ENCODE measurements around the gene FANCC.

Gene FANCC

GRCh38 chr9:95083086-95083768 lies 234.3 kb downstream of the FANCC start:
- no peak overlapping the region for H3K23ac ChIP-seq (ENCODE audit: low read length in 2 of 2)
- DNase-seq: no peak
- no peak overlapping the region for H3K4ac ChIP-seq (ENCODE audit: low read depth in 1 of 2, low read length in 2 of 2)
- H3K27ac ChIP-seq (ENCODE audit: low read length, poor library complexity, severe bottlenecking): no peak overlapping the region
- no peak overlapping the region for H3K4me3 ChIP-seq (ENCODE audit: insufficient read depth in 1 of 2, low read depth in 1 of 2, low read length in 2 of 2)
- no peaks in the 10 kb centered on the region for H3K9me3 ChIP-seq (ENCODE audit: control insufficient read depth, low read length)
- no peak overlapping the region for H3K9ac ChIP-seq (ENCODE audit: low read length)
- no peak overlapping the region for H2BK120ac ChIP-seq (ENCODE audit: low read depth, low read length)
- H3K36me3 ChIP-seq (ENCODE audit: control insufficient read depth in 1 of 2, insufficient read depth in 2 of 2, low read depth in 1 of 2, low read length in 2 of 2): peaks cover 74 to 82% of the 10 kb centered on the region in 2 experiments
- peak overlapping the region; percentile 45 for H4K8ac ChIP-seq (ENCODE audit: low read length)
- H2AK5ac ChIP-seq (ENCODE audit: low read length, severe bottlenecking): no peak overlapping the region
- H3K79me1 ChIP-seq (replicated peaks; ENCODE audit: low read length, poor library complexity, severe bottlenecking): peaks cover 42% of the 10 kb centered on the region
- peaks cover 14% of the 10 kb centered on the region for H3K4me1 ChIP-seq (ENCODE audit: control insufficient read depth, insufficient read depth, low read depth, low read length)
- no peak overlapping the region for H2AFZ ChIP-seq (ENCODE audit: low read depth, low read length)
- no peak overlapping the region for H3K18ac ChIP-seq (ENCODE audit: low read depth in 1 of 2, low read length in 2 of 2)
- peak overlapping the region; percentile 67 for H4K91ac ChIP-seq (ENCODE audit: low read length)
- H3K27me3 ChIP-seq (ENCODE audit: control insufficient read depth in 1 of 2, insufficient read depth in 1 of 2, low read length in 2 of 2): no peaks in the 10 kb centered on the region
- H2BK12ac ChIP-seq (ENCODE audit: low read length in 2 of 2): no peak overlapping the region
- no peak overlapping the region for H2BK15ac ChIP-seq (ENCODE audit: low read depth, poor library complexity, severe bottlenecking)
- no peak overlapping the region for H3K4me2 ChIP-seq (ENCODE audit: low read length, poor library complexity, severe bottlenecking)
- peak overlapping the region in 1 of 2 experiments; percentile 41 for H3K14ac ChIP-seq (ENCODE audit: low read length in 2 of 2)
- no peak overlapping the region for H2BK5ac ChIP-seq (ENCODE audit: low read depth, low read length, poor library complexity, severe bottlenecking)
- 95% methylated on average over 37 of the region's 39 CpGs for WGBS

DNA sequence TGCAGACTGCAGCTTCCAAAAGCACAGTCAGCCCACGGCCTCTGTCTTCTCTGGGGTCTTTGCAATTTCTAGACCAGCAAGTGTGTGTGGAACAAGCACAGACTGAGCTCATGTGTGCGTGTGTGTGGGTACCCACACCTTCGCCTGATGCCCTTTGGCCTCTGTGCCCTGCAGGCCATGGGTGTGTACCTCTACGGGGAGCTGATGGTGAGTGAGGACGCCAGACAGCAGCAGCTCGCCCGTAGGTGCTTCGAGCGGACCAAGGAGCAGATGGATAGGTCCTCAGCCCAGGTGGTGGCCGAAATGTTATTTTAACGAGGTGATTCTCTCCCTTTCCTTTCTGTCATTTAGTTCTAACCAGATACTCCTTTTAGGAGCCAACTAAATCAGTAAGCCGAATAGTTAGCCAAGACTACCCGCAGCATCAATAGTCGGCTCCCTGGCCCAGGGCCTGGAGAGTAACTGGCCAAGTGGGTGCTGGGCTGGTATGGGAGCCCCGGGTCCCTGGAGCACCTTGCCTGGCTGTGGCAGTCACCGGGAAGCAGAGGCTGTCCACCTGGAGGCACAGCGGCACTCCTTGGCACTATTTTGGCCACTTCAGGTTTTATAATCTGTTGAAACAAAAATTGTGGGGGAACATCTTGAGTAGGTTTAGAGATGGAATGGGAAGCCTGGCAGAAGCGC lies 235.0 kb downstream of the FANCC start:
- Histone ChIP-seq H2AK5ac (ENCODE audit: low read length, severe bottlenecking) (no peak overlapping the region), H2AFZ (ENCODE audit: low read depth, low read length) (no peak overlapping the region), H3K27me3 (ENCODE audit: control insufficient read depth in 1 of 2, insufficient read depth in 1 of 2, low read length in 2 of 2) (no peaks in the 10 kb centered on the region), H3K14ac (ENCODE audit: low read length in 2 of 2) (no peak overlapping the region), H3K79me1 (replicated peaks; ENCODE audit: low read length, poor library complexity, severe bottlenecking) (peaks cover 41% of the 10 kb centered on the region), H4K8ac (ENCODE audit: low read length) (no peak overlapping the region), H3K9ac (ENCODE audit: low read length) (no peak overlapping the region), H3K4me2 (ENCODE audit: low read length, poor library complexity, severe bottlenecking) (no peak overlapping the region), H3K4me3 (ENCODE audit: insufficient read depth in 1 of 2, low read depth in 1 of 2, low read length in 2 of 2) (no peak overlapping the region), H4K91ac (ENCODE audit: low read length) (no peak overlapping the region), H2BK15ac (ENCODE audit: low read depth, poor library complexity, severe bottlenecking) (no peak overlapping the region), H3K27ac (ENCODE audit: low read length, poor library complexity, severe bottlenecking) (no peak overlapping the region), H3K4me1 (ENCODE audit: control insufficient read depth, insufficient read depth, low read depth, low read length) (peaks cover 12% of the 10 kb centered on the region), H2BK120ac (ENCODE audit: low read depth, low read length) (no peak overlapping the region), H2BK5ac (ENCODE audit: low read depth, low read length, poor library complexity, severe bottlenecking) (no peak overlapping the region), H3K36me3 (ENCODE audit: control insufficient read depth in 1 of 2, insufficient read depth in 2 of 2, low read depth in 1 of 2, low read length in 2 of 2) (peaks cover 73 to 80% of the 10 kb centered on the region in 2 experiments), H3K4ac (ENCODE audit: low read depth in 1 of 2, low read length in 2 of 2) (no peak overlapping the region), H3K23ac (ENCODE audit: low read length in 2 of 2) (no peak overlapping the region), H3K18ac (ENCODE audit: low read depth in 1 of 2, low read length in 2 of 2) (no peak overlapping the region), H3K9me3 (ENCODE audit: control insufficient read depth, low read length) (no peaks in the 10 kb centered on the region), H2BK12ac (ENCODE audit: low read length in 2 of 2) (no peak overlapping the region)
- 98% methylated on average over 18 of the region's 18 CpGs for WGBS
- no peak for DNase-seq

DNA sequence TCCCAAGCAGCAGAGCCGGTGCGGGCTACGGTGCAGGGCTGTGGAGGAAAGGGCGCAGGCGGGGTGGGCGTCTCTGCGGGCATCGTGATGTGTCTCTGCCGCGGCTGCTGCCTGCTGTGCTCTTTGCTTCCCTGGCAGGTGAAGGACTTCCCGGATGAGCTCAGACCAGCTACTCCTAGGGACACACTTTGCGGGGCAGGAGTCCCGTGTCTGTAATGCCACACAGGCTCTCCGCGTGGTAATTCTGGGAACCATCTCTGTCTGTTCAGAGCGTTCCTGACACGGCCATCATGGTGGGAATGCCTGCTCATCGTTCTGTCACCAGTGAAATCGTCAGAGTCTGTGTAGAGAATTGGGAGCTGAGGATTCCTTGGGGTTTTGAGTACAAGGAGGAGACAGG lies 235.5 kb downstream of the FANCC start:
- Histone ChIP-seq H3K9ac (ENCODE audit: low read length) (no peak overlapping the region), H3K23ac (ENCODE audit: low read length in 2 of 2) (no peak overlapping the region), H3K4me2 (ENCODE audit: low read length, poor library complexity, severe bottlenecking) (no peak overlapping the region), H3K14ac (ENCODE audit: low read length in 2 of 2) (no peak overlapping the region), H2BK120ac (ENCODE audit: low read depth, low read length) (no peak overlapping the region), H3K4me1 (ENCODE audit: control insufficient read depth, insufficient read depth, low read depth, low read length) (peaks cover 14% of the 10 kb centered on the region), H3K4ac (ENCODE audit: low read depth in 1 of 2, low read length in 2 of 2) (no peak overlapping the region), H2BK5ac (ENCODE audit: low read depth, low read length, poor library complexity, severe bottlenecking) (no peak overlapping the region), H3K36me3 (ENCODE audit: control insufficient read depth in 1 of 2, insufficient read depth in 2 of 2, low read depth in 1 of 2, low read length in 2 of 2) (peaks cover 73 to 84% of the 10 kb centered on the region in 2 experiments), H3K18ac (ENCODE audit: low read depth in 1 of 2, low read length in 2 of 2) (no peak overlapping the region), H3K79me1 (replicated peaks; ENCODE audit: low read length, poor library complexity, severe bottlenecking) (peaks cover 40% of the 10 kb centered on the region), H3K27me3 (ENCODE audit: control insufficient read depth in 1 of 2, insufficient read depth in 1 of 2, low read length in 2 of 2) (no peaks in the 10 kb centered on the region), H2AK5ac (ENCODE audit: low read length, severe bottlenecking) (no peak overlapping the region), H3K27ac (ENCODE audit: low read length, poor library complexity, severe bottlenecking) (no peak overlapping the region), H2AFZ (ENCODE audit: low read depth, low read length) (no peak overlapping the region), H2BK15ac (ENCODE audit: low read depth, poor library complexity, severe bottlenecking) (no peak overlapping the region), H3K9me3 (ENCODE audit: control insufficient read depth, low read length) (no peaks in the 10 kb centered on the region), H2BK12ac (ENCODE audit: low read length in 2 of 2) (no peak overlapping the region), H4K91ac (ENCODE audit: low read length) (no peak overlapping the region), H3K4me3 (ENCODE audit: insufficient read depth in 1 of 2, low read depth in 1 of 2, low read length in 2 of 2) (no peak overlapping the region), H4K8ac (ENCODE audit: low read length) (no peak overlapping the region)
- DNase-seq: no peak
- WGBS: 96% methylated on average over 19 of the region's 19 CpGs

- no peak overlapping the region for H3K9ac ChIP-seq (ENCODE audit: low read length)
- no peak for DNase-seq
- H3K27ac ChIP-seq (ENCODE audit: low read length, poor library complexity, severe bottlenecking): no peak overlapping the region
- H2BK12ac ChIP-seq (ENCODE audit: low read length in 2 of 2): no peak overlapping the region
- H2AFZ ChIP-seq (ENCODE audit: low read depth, low read length): no peak overlapping the region
- WGBS: 97% methylated on average over 20 of the region's 20 CpGs
- no peak overlapping the region for H4K91ac ChIP-seq (ENCODE audit: low read length)
- H3K79me1 ChIP-seq (replicated peaks; ENCODE audit: low read length, poor library complexity, severe bottlenecking): peaks cover 37% of the 10 kb centered on the region
- no peak overlapping the region for H2AK5ac ChIP-seq (ENCODE audit: low read length, severe bottlenecking)
- H4K8ac ChIP-seq (ENCODE audit: low read length): no peak overlapping the region
- H2BK120ac ChIP-seq (ENCODE audit: low read depth, low read length): no peak overlapping the region
- no peak overlapping the region for H3K23ac ChIP-seq (ENCODE audit: low read length in 2 of 2)
- H3K4me3 ChIP-seq (ENCODE audit: insufficient read depth in 1 of 2, low read depth in 1 of 2, low read length in 2 of 2): no peak overlapping the region
- H3K36me3 ChIP-seq (ENCODE audit: control insufficient read depth in 1 of 2, insufficient read depth in 2 of 2, low read depth in 1 of 2, low read length in 2 of 2): peaks cover 64 to 82% of the 10 kb centered on the region in 2 experiments
- H3K4me2 ChIP-seq (ENCODE audit: low read length, poor library complexity, severe bottlenecking): no peak overlapping the region
- H2BK5ac ChIP-seq (ENCODE audit: low read depth, low read length, poor library complexity, severe bottlenecking): no peak overlapping the region
- no peaks in the 10 kb centered on the region for H3K9me3 ChIP-seq (ENCODE audit: control insufficient read depth, low read length)
- no peaks in the 10 kb centered on the region for H3K27me3 ChIP-seq (ENCODE audit: control insufficient read depth in 1 of 2, insufficient read depth in 1 of 2, low read length in 2 of 2)
- no peak overlapping the region for H3K18ac ChIP-seq (ENCODE audit: low read depth in 1 of 2, low read length in 2 of 2)
- H3K4me1 ChIP-seq (ENCODE audit: control insufficient read depth, insufficient read depth, low read depth, low read length): peaks cover 16% of the 10 kb centered on the region
- no peak overlapping the region for H3K4ac ChIP-seq (ENCODE audit: low read depth in 1 of 2, low read length in 2 of 2)
- no peak overlapping the region for H3K14ac ChIP-seq (ENCODE audit: low read length in 2 of 2)
- no peak overlapping the region for H2BK15ac ChIP-seq (ENCODE audit: low read depth, poor library complexity, severe bottlenecking)
These were observed 236.4 kb downstream of the FANCC start for GRCh38 chr9:95080961-95081647.

All from mesenchymal stem cell (in vitro differentiated cells and primary cell).